Subcutaneous adipose tissue (tissue), 4 donors: ENCODE measurements around the gene SCG3. TPM values are rescaled to one million over a fixed set of nuclear protein-coding genes. Genes with fewer than 3 reads are reported as not detected.

Source experiments
- CTCF ChIP-seq: fragments of 450-650 bp; IDR thresholded peaks from one replicate; pipeline ENCODE4 v1.5.1; 2016; ENCODE audit warnings: low read depth, mild to moderate bottlenecking, control low read depth, antibody characterized with exemption, moderate library complexity
- total RNA-seq, 4 donors: library from RNA; depleted of rRNA; stranded (reverse); fragments of >200 nt; gene quantifications; one replicate each; pipeline ENCODE4 v1.1.0, GENCODE V29; 2016

Gene SCG3
- total RNA-seq, 4 donors from 2014 or later, result not detected

- no peak for TF ChIP-seq CTCF
These were observed 71.6 kb downstream of the SCG3 start for GRCh38 chr15:51752888-51753287.

- no peak for TF ChIP-seq CTCF
These were observed 73.0 kb downstream of the SCG3 start for GRCh38 chr15:51754267-51754666.

- TF ChIP-seq CTCF, result no peak
These were observed 74.5 kb downstream of the SCG3 start for GRCh38 chr15:51755790-51756189.

GRCh38 chr15:51756482-51756881, 75.2 kb downstream of the SCG3 start:
- TF ChIP-seq CTCF, result no peak

- no peak for TF ChIP-seq CTCF
These were observed 76.1 kb downstream of the SCG3 start for GRCh38 chr15:51757450-51757849.

- no peak for TF ChIP-seq CTCF
These were observed 77.3 kb downstream of the SCG3 start for GRCh38 chr15:51758645-51759044.

- no peak for TF ChIP-seq CTCF
These were observed 78.3 kb downstream of the SCG3 start for GRCh38 chr15:51759557-51760070.
